ENCODE measurements around the gene CEP170B. TPM values are rescaled to one million over a fixed set of nuclear protein-coding genes. Genes with fewer than 3 reads are reported as not detected.

The CEP170B gene
- total RNA-seq, 4 donors from 2014 or later = 1.2 to 28.8 (median 8.3) TPM

- Histone ChIP-seq H3K9me3 (no peaks in the 10 kb centered on the region), H3K36me3 (no peaks in the 10 kb centered on the region), H3K27ac (peak overlapping the region; percentile 53 to 78), H3K27me3 (no peaks in the 10 kb centered on the region), H3K4me1 (no peaks in the 10 kb centered on the region), H3K4me3 (peak overlapping the region; percentile 40 to 57)
- intact Hi-C loops (cut with DNase I; ENCODE audit: low total_unique reads) = no loop called here
- DNase-seq = peak in 1 of 2 donors; percentile 33
- TF ChIP-seq POLR2A (IDR thresholded peaks at IDR 0.05) (no peak), CTCF (IDR thresholded peaks at IDR 0.05) (no peak)
Measured at GRCh38 chr14:104931771-104932675, 67.0 kb downstream of the CEP170B start.

- peak overlapping the region; percentile 53 to 78 for H3K27ac ChIP-seq
- TF ChIP-seq POLR2A (IDR thresholded peaks at IDR 0.05) (peak in 1 of 2 donors; percentile 40), CTCF (IDR thresholded peaks at IDR 0.05) (peak; percentile 70 to 93 (median 84))
- H3K9me3 ChIP-seq = no peaks in the 10 kb centered on the region
- peak overlapping the region; percentile 40 to 57 for H3K4me3 ChIP-seq
- no peaks in the 10 kb centered on the region for H3K4me1 ChIP-seq
- DNase-seq = peak; percentile 88 to 93
- H3K27me3 ChIP-seq = no peaks in the 10 kb centered on the region
- intact Hi-C loops (cut with DNase I; ENCODE audit: low total_unique reads) = no loop called here
- H3K36me3 ChIP-seq = no peaks in the 10 kb centered on the region
Measured at GRCh38 chr14:104932676-104933631, 67.9 kb downstream of the CEP170B start.

DNA sequence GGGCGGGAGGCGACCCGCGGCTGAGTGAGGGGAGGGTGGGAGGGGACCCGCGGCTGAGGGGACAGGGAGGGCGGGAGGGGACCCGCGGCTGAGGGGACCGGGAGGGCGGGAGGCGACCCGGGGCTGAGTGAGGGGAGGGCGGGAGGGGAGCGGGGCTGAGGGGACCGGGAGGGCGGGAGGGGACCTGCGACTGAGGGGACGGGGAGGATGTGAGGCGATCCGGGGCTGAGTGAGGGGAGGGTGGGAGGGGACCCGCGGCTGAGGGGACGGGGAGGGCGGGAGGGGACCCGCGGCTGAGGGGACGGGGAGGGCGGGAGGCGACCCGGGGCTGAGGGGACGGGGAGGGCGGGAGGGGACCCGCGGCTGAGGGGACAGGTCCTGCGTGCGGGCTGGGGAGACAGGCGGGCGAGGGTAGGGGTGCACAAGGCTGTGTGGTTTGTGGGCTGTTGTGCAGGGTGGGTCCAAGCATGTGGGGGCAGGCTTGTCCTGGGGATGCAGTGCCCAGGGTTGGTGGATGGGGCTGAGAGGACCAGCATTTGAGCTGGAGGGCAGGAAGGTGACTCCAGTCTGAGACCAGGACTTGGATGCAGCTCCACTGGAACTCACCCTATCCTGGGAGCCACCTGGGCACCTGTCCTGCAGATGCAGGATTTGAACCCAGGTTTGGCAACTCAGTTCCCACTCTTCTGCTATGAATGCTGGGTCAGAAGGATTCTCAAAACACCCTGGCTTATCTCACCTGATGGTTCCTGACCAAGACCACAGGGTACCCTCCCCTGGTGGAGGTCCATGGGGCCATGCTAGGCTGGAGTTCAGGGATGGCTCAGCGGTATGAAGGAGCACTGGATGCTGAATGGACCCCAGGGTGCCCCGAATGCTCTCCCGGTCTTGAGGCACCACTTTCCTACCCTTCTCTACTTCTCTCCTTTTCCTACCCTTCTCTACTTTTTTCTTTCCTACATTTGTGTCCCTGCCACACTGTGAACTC, 69.0 kb downstream of the CEP170B start:
- Histone ChIP-seq H3K9me3 (no peaks in the 10 kb centered on the region), H3K4me3 (peak overlapping the region; percentile 40 to 57), H3K36me3 (no peaks in the 10 kb centered on the region), H3K27me3 (no peaks in the 10 kb centered on the region), H3K27ac (peak overlapping the region in 1 of 2 donors; percentile 78), H3K4me1 (no peaks in the 10 kb centered on the region)
- intact Hi-C loops (cut with DNase I; ENCODE audit: low total_unique reads) = no loop called here
- peak; percentile 14 to 22 for DNase-seq
- TF ChIP-seq POLR2A (IDR thresholded peaks at IDR 0.05) (no peak), CTCF (IDR thresholded peaks at IDR 0.05) (no peak)

GRCh38 chr14:104935026-104935650, 70.1 kb downstream of the CEP170B start:
- no peaks in the 10 kb centered on the region for H3K9me3 ChIP-seq
- H3K36me3 ChIP-seq = no peaks in the 10 kb centered on the region
- no peaks in the 10 kb centered on the region for H3K4me1 ChIP-seq
- intact Hi-C loops (cut with DNase I; ENCODE audit: low total_unique reads) = no loop called here
- DNase-seq = peak; percentile 10 to 11
- H3K27ac ChIP-seq = no peak overlapping the region
- H3K4me3 ChIP-seq = no peak overlapping the region
- H3K27me3 ChIP-seq = no peaks in the 10 kb centered on the region
- TF ChIP-seq POLR2A (IDR thresholded peaks at IDR 0.05) (no peak), CTCF (IDR thresholded peaks at IDR 0.05) (no peak)

Measured in uterus (tissue), 4 donors.